ENCODE results near the gene DCUN1D3. TPM values are rescaled to one million over a fixed set of nuclear protein-coding genes. Genes with fewer than 3 reads are reported as not detected.

The DCUN1D3 gene
- total RNA-seq, 1 donor: 4.6 TPM

- DNase-seq (ENCODE audit: low read depth in 2 of 3, low spot score in 2 of 3): no peak
Measured at GRCh38 chr16:20920799-20921198, 20.6 kb upstream of the DCUN1D3 start.

- no peak for DNase-seq (ENCODE audit: low read depth in 2 of 3, low spot score in 2 of 3)
Measured at GRCh38 chr16:20920091-20920490, 19.9 kb upstream of the DCUN1D3 start.

- DNase-seq (ENCODE audit: low read depth in 2 of 3, low spot score in 2 of 3): no peak
Measured at GRCh38 chr16:20918486-20919239, 18.5 kb upstream of the DCUN1D3 start.

- peak in 1 of 3 donors; percentile 64 for DNase-seq (ENCODE audit: low read depth in 2 of 3, low spot score in 2 of 3)
Measured at GRCh38 chr16:20916942-20917341, 16.8 kb upstream of the DCUN1D3 start.

GRCh38 chr16:20916289-20916688 lies 16.1 kb upstream of the DCUN1D3 start:
- DNase-seq (ENCODE audit: low read depth in 2 of 3, low spot score in 2 of 3): no peak

GRCh38 chr16:20911361-20911760 lies 11.2 kb upstream of the DCUN1D3 start:
- no peak for DNase-seq (ENCODE audit: low read depth in 2 of 3, low spot score in 2 of 3)

- DNase-seq (ENCODE audit: low read depth in 2 of 3, low spot score in 2 of 3): peak in 2 of 3 donors; percentile 54 to 55
Measured at GRCh38 chr16:20910781-20911321, 10.7 kb upstream of the DCUN1D3 start.

GRCh38 chr16:20906341-20907255 lies 6.4 kb upstream of the DCUN1D3 start:
- no peak for DNase-seq (ENCODE audit: low read depth in 2 of 3, low spot score in 2 of 3)

GRCh38 chr16:20905576-20905975 lies 5.4 kb upstream of the DCUN1D3 start:
- no peak for DNase-seq (ENCODE audit: low read depth in 2 of 3, low spot score in 2 of 3)

- DNase-seq (ENCODE audit: low read depth in 2 of 3, low spot score in 2 of 3): peak; percentile 13 to 93 (median 85)
Measured at GRCh38 chr16:20904507-20905081, 4.4 kb upstream of the DCUN1D3 start.

- no peak for DNase-seq (ENCODE audit: low read depth in 2 of 3, low spot score in 2 of 3)
Measured at GRCh38 chr16:20903899-20904506, 3.8 kb upstream of the DCUN1D3 start.

GRCh38 chr16:20903116-20903898 lies 3.1 kb upstream of the DCUN1D3 start:
- DNase-seq (ENCODE audit: low read depth in 2 of 3, low spot score in 2 of 3): no peak

GRCh38 chr16:20902426-20902825 lies 2.3 kb upstream of the DCUN1D3 start:
- DNase-seq (ENCODE audit: low read depth in 2 of 3, low spot score in 2 of 3): no peak

GRCh38 chr16:20901436-20902112 lies 1.4 kb upstream of the DCUN1D3 start:
- DNase-seq (ENCODE audit: low read depth in 2 of 3, low spot score in 2 of 3): peak in 2 of 3 donors; percentile 43 to 68

- no peak for DNase-seq (ENCODE audit: low read depth in 2 of 3, low spot score in 2 of 3)
Measured at GRCh38 chr16:20901068-20901435, 894 bp upstream of the DCUN1D3 start.

- DNase-seq (ENCODE audit: low read depth in 2 of 3, low spot score in 2 of 3): peak in 1 of 3 donors; percentile 47
Measured at GRCh38 chr16:20899477-20900298, 470 bp downstream of the DCUN1D3 start.

GRCh38 chr16:20899071-20899470 lies 1.1 kb downstream of the DCUN1D3 start:
- DNase-seq (ENCODE audit: low read depth in 2 of 3, low spot score in 2 of 3): no peak

- DNase-seq (ENCODE audit: low read depth in 2 of 3, low spot score in 2 of 3): no peak
Measured at GRCh38 chr16:20897922-20898321, 2.2 kb downstream of the DCUN1D3 start.
